Breast epithelium (tissue), 3 donors: ENCODE results near the gene DNAJC6.

Experiments used
- POLR2AphosphoS5 ChIP-seq, 3 donors: sonication (generic); formaldehyde crosslinking; IDR thresholded peaks; one replicate each; pipeline ENCODE4 v1.6.1; 2017; ENCODE audit warnings: antibody characterized with exemption in 3 of 3
- TF ChIP-seq, protein P1 (sequence below), 3 donors: fragments of 450-650 bp; IDR thresholded peaks; one replicate each; pipeline ENCODE4 v1.5.1; 2016 to 2017; ENCODE audit warnings: antibody characterized with exemption in 3 of 3, mild to moderate bottlenecking in 3 of 3, moderate library complexity in 3 of 3

- TF ChIP-seq, protein P1, sequence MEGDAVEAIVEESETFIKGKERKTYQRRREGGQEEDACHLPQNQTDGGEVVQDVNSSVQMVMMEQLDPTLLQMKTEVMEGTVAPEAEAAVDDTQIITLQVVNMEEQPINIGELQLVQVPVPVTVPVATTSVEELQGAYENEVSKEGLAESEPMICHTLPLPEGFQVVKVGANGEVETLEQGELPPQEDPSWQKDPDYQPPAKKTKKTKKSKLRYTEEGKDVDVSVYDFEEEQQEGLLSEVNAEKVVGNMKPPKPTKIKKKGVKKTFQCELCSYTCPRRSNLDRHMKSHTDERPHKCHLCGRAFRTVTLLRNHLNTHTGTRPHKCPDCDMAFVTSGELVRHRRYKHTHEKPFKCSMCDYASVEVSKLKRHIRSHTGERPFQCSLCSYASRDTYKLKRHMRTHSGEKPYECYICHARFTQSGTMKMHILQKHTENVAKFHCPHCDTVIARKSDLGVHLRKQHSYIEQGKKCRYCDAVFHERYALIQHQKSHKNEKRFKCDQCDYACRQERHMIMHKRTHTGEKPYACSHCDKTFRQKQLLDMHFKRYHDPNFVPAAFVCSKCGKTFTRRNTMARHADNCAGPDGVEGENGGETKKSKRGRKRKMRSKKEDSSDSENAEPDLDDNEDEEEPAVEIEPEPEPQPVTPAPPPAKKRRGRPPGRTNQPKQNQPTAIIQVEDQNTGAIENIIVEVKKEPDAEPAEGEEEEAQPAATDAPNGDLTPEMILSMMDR (IDR thresholded peaks at IDR 0.05) = no peak
- TF ChIP-seq POLR2AphosphoS5 (IDR thresholded peaks at IDR 0.05) = no peak
Measured at GRCh38 chr1:65319754-65320153, 10.4 kb downstream of the DNAJC6 start.
